Renal cortex interstitium (tissue), 11 donors: ENCODE measurements around the gene CDC7. TPM values are rescaled to one million over a fixed set of nuclear protein-coding genes. Genes with fewer than 3 reads are reported as not detected.
"Not testable (repeated sequence)": the region's sequence is repeated elsewhere in the genome, so short reads cannot be mapped to it uniquely, and the experiment has no call there.

Experiments used
- DNase-seq, 11 donors: peaks; one replicate each; pipeline ENCODE4 v3.0.0-alpha.2; 2013; ENCODE audit warnings: low read depth in 9 of 11, low spot score in 4 of 11; ENCODE audit errors: extremely low read depth in 1 of 11
- polyA plus RNA-seq, 3 donors: library from polyadenylated mRNA; unstranded; fragments of 120-200 nt; gene quantifications; one replicate each; pipeline ENCODE4 v1.2.1, GENCODE V29; 2013; ENCODE audit not compliant: insufficient read length in 3 of 3

Gene CDC7
- polyA plus RNA-seq, 3 donors: 25.5 to 31.9 (median 27.4) TPM

DNA sequence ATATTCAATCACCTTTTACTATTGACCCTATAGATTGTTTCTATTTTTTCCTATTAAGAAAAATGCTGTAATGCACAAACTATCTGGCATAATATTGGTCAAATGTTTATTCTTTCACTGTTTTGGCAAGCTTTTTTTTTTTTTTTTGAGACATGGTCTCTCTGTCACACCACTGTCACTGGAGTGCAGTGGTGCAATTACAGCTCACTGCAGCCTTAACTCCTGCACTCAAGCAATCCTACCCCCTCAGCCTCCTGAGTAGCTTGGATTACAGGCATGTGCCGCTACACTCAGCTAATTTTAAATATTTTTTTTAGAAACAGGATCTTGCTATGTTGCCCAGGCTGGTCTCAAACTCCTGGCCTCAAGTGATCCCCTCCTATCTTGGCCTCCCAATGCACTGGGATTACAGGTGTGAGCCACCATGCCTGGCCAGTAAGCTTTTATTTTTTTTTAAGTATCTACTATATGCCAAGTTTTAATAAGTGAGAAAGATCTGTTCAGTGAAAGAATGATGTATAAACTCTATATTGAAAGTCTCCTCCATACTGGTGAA lies 3.4 kb downstream of the CDC7 start:
- DNase-seq: no peak

DNA sequence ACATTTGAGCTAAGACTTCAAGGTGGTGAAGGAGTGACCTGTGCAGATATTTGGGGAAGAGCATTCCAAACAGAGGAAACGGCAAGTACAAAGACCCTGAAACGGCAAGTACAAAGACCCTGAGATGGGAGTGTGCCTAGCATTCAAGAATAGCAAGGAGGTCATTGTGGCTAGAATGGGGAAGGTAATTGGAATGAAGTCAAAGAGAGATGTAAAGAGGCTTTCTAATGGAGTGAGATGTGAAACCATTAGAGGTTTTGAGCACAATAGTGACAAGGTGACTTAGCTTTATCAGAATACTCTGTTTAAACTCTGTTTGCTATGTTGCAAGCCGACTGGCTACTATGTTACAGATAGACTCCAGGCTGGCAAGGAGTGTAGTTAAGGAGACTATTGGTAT lies 4.4 kb downstream of the CDC7 start:
- DNase-seq: no peak

DNA sequence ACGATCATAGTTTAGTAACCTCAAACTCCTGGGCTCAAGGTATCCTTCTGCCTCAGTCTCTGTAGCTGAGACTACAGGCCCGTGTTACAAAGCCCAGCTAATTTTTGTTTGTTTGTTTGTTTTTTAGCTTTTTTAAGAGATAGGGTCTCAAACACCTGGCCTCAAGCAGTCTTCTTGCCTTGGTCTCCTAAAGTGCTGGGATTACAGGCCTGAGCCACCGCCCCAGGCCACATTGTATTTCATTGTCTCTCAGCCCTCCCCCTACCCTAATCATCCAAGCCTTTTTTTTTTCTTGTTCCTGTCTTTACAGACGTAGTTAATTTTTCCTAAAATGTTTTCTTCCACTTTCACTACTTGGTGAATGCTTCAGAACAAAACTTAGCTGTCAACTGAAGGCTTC lies 5.4 kb downstream of the CDC7 start:
- DNase-seq: no peak

DNA sequence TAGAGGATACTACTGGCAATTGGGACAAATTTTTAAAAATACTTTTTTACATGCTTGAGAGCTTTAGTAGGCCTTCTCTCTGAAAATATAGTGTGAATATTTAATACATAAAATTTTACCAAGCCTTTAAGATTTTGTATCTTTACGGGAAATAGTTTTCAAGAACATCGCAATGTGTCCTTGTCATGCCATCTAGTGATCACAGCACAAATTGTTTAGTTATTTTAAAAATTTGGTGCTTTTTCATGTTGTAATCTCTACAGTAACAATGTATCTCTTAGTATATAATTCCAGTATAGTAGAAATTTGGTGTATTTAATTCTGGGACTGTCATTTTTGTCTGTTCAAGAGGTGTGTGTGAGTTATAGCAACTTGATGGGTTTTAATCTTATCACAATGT lies 6.7 kb downstream of the CDC7 start:
- peak in 1 of 11 donors; percentile 15 for DNase-seq

DNA sequence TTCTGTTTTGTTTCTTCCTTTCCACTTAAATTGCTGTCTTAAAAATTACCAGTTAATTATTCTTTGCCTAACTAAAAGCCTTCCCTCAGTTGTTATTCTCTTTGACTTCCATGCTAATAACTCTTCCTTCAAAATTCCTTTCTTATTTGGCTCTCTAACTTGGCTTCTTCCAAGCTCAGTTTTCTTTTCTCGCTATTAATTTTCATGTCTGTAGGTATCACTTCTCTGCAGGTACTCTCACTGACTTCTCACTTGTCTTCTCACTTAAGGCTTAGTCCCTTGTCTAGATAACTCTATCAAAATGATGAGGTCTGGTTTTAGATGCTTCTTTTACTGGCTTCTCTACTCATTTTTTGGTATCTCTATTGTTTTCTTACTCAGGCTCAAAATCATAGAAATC lies 10.1 kb downstream of the CDC7 start:
- DNase-seq: no peak

DNA sequence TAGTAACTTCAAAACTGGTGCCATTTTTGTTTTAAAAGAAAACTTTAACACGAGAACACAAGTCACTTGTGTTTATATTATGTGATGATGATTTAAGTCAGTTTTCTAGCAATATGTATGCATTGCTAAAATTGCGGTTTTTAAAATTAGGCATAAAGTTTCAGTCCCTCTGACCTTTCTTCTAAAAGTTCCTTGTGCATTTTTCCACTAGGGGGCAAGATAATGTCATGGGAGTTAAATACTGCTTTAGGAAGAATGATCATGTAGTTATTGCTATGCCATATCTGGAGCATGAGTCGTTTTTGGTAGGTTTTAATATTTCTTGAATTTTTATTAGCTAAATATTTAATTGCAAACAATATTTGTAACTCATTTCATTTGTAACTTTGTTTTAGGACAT lies 10.7 kb downstream of the CDC7 start:
- DNase-seq: peak in 4 of 11 donors; percentile 24 to 47 (median 34)

DNA sequence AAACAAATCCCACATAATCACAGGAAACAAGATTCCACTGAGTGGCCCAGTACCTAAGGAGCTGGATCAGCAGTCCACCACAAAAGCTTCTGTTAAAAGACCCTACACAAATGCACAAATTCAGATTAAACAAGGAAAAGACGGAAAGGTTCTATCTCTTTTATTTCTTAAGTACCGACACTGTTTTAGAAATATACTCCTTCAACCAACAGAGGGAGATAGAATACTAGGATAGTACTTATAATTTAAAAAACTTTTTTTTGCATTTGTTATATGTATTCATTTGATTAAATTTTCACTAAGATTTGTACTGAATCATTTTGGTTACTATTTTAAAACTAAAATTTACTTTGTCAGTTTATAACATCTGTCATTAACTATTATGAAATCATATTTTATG lies 12.5 kb downstream of the CDC7 start:
- DNase-seq: peak in 1 of 11 donors; percentile 18

DNA sequence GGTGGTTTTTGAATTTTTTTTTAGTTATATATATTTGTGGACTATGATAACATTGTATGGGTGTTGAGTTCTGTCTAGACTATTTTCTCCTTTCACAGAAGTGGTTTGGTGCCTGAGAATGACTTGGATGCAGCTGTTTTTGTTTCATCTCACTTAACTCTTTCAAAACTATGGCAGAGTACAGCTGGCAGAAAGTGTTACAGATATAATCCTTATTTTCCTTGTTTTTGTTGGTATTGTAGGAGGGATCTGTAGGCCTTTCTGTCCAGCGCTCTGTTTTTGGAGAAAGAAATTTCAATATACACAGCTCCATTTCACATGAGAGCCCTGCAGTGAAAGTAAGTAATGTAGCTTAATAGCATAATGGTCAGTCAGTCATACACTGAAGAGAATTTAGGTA lies 13.1 kb downstream of the CDC7 start:
- no peak for DNase-seq

DNA sequence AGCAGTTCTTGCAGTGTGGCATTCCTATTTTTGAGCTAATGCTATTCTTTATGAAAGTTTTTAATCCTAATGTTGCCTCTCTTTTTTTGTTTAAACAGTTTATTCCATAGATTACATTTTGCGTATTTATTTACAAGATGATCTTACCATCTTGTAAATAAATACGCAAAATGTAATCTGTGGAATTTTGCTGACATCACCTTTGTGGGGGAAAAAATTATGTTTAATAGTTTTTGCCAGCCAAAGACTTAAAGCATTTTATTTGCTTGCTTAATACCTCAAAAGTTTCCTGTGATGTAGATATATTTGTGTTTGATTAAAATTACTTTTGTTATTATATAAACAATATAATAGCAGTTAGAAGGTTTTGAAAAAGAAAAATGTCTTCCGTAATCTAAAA lies 15.3 kb downstream of the CDC7 start:
- DNase-seq: no peak

DNA sequence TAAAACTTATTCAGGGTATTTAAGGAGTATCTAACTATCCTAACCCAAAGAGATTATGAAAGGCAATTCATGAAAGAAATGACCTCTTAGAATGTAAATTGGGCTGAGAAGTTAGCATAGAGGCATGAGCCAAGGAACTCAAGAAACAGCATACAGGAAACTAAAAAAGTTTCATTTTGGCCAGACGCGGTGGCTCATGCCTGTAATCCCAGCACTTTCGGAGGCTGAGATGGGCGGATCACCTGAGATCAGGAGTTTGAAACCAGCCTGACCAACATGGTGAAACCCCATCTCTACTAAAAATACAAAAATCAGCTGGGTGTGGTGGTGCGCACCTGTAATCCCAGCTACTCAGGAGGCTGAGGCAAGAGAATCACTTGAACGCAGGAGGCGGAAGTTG lies 16.0 kb downstream of the CDC7 start:
- DNase-seq: not testable (repeated sequence)

DNA sequence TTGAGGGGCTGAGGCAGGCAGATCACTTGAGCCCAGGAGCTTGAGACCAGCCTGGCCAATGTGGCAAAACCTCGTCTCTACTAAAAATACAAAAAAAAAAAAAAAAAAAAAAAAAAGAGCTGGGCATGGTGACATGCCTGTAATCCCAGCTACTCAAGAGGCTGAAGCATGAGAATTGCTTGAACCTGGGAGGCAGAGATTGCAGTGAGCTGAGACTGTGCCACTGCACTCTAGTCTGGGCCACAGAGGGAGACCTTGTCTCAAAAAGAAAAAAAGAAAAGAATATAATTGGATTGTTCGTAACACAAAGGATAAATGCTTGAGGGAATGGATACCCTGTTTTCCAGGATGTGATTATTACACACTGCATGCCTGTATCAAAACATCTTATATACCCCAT lies 18.5 kb downstream of the CDC7 start:
- not testable (repeated sequence) for DNase-seq

DNA sequence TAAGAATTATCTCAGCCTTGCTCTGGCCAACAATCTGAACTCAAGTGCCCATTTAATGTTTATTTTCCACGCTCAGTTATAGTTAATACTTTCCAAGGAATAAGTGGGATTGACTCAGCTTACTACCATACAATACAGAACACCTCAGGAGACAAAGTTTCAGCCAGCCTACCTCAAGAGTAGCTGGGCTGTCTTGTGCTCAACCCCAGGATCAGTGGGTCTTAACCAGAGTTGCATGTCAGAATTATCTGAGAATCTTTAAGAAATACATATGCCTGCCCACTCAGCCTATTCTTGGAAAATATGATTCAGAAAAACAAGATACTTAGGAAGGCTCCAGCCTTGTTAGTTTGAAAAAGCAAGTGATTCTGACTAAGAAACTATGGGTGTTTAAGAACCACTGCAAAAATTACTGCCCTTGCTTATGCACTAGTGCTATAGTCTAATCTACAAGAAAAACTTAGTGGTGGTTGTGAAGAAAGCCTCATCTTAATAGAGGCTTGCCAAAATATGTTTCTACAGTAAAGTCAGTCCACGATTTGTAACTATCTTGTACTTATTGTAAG lies 20.4 kb downstream of the CDC7 start:
- DNase-seq: no peak

DNA sequence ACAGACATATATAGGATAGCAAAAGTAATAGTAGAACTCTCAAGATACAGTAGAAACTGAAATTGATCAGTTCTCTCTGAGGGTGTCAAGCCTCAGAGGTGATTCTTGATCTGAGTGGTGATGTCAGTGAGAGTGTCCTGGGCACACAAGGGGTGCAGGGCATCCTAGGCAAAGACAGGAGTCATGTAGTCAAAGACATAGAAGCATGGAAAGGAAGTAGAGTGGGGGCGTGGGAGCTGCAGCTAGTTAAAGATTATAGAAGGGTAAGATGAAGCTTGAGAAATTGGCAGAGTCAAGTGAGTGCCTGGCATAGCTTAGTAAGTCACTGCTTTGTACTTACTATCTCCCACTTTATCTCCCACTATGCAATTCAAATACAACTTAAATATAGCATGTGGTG lies 22.8 kb downstream of the CDC7 start:
- peak in 1 of 11 donors; percentile 33 for DNase-seq

DNA sequence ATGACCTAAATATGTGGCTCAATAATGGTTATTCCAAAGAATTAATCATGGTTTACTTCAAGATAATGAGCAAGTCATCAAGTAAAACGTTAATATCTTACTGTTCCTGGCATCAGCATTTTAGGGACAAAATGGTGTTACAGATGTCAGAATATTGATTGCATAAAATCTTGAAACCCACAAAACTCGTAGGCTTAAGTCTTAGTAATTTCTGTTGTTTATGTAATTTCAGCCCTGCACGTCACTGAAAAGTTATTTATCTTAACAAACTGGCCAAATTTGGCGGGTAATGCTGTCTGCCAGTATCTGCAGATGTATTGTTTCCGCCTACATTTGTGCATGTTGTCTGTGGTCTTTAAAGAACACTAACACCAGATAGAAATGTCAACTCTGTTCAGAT lies 25.8 kb downstream of the CDC7 start:
- DNase-seq: no peak

DNA sequence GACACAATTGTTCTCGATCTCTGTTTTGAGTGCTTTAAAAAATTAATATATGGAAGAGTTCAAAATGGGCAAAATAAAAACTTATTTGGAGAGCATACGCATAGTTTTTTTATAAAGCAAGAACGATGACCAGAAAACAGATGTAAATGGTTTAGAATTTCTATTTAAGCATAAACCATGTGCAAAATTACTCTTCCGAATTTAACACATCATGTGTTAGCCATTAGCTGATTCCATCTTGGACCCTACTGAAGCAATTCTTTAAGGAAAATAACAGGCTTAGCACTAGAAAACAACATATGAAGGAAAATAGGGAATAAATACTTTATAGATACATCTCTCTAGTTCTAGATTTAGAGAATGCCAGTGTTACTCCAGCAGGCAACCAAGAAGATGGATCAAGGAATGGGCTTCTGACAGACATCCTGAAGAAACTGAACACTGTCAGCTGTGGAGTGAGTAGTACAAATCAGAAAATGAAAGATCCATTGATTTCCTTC lies 26.7 kb downstream of the CDC7 start:
- DNase-seq: no peak

DNA sequence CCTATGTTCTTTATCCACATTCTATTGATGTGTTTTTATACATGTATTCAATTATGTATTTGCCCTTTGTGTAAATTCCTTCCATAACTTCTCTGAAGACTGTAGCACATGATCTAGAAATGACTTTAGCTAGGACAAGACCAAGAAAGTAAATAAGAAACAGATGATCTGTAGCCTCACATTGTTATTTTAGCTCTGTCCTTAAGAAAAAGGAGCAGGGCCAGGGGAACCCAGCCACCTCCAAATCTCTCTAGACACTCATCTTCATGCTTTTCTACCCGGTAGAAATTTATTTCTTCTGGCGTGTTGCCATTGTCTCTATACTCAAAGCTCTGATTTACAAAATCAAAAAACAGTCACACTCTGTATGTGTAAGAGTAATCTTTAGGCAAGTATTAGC lies 27.1 kb downstream of the CDC7 start:
- no peak for DNase-seq

DNA sequence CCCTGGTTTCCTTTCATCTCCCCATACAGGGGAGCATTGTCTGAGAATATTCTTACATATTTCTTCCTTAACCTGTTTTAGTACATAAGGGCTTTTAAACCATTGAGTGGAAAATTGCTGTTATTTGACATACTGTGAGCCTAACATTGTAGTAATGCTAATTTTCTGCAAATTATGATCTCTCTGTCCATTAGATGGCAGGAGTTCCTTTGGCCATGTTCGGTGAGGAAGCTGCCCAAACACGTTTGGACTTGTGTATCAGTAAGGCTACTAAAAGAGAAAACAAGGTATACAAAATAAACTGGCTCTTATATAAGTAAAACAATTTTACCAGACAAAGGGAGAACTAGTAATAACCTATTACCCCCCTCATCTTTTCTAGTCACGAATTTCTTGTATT lies 29.2 kb downstream of the CDC7 start:
- no peak for DNase-seq

DNA sequence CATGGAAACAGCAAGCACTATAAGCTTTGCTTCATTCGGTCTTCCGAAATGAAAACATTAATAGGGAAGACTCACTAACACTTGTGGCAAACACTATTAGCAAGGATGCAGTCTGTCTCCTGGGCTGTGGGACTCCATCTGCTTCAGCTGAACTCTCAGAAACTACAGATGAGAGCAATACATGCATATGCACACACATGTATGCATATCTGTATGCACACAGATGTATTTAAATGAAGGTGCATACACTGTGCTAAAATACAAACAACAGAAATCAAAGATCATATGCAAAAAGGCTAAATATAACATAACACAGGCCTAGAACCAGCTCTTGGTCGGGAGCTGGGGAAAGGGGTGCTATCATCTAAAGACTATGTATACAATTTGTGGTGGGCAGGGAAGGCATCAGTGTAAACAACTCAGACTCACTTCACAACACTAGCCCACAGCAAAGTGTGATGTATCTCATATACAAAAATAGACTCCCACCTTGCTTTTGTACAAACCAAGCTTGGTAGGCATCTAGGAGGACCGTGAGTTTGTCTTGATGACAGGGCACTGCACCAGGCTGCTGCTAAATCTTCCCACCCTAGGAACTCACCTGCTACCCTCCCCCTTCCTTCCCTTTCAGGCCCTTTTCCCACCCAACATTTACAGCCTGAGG lies 32.8 kb downstream of the CDC7 start:
- no peak for DNase-seq

DNA sequence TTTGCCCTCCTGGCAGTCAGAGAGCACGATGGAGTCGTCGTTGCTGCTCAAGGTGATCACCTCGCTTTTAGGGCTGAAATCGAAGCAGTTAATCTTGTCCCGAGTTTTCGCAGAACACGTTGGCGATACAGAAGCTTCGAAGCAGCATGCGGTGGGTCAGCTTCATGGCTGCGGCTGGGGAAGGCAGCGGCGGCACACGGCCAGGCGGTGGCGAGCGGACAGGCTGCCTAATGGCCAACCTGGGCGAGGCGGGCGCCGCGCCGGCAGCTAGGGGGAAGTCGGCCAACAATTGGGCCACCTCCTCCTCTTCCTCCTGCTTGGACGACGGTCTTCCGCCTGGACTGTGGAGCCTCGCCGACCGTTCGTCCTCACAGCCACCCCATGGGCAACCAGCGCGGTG lies 34.8 kb downstream of the CDC7 start:
- DNase-seq: no peak

DNA sequence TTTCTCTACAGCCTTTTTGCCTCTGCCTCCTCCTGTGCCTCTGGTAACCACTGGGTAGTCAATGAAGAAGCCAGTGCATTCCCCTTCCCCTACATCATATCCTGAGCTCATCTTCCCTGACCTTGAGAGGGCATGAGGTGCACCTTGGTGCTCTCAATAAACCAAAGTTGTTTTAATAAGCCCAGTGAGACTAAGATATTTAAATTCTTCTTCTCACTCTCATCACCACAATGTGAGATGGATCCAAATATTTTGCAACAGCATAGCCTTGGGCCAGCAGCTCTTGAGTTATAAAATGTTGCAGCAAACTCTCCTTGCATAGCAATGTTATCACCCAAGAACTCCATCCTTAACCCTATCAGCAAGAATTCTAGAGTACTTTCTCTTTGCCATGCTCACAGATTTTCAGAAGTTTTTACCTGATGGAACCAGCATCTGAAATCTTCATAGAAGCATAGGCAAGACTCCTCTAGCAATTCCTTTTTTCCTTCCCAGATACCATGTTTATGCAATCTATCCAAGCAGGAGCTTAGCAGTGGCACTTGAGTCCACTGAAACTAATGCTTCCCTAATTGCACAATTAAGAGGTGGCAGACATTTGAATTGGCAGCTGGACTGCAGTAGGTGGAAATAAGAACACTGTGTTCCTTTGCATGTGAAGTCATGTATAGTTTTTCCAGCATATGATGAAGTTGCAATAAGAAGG lies 36.8 kb downstream of the CDC7 start:
- no peak for DNase-seq
